ENCODE data around the gene PRXL2B. TPM values are rescaled to one million over a fixed set of nuclear protein-coding genes. Genes with fewer than 3 reads are reported as not detected.
"Not testable (repeated sequence)": the region's sequence is repeated elsewhere in the genome, so short reads cannot be mapped to it uniquely, and the experiment has no call there.

Gene PRXL2B
- total RNA-seq, 5 donors from 2014 or later (not counting 1 experiment from before 2014, with no cell fraction given): 17.3 to 37.6 (median 35.3) TPM

GRCh38 chr1:2573250-2573920, 13.2 kb upstream of the PRXL2B start:
- ChIA-PET POLR2A (no interaction called here), CTCF (no interaction called here)
- ATAC-seq (replicated peaks in 1 of 4) (no peak), DNase-seq (no peak)
- Histone ChIP-seq H3K4me1 (ENCODE audit: control insufficient read depth in 1 of 2, extremely low read depth in 1 of 2, insufficient read depth in 2 of 2, low read length in 2 of 2) (peaks cover 7 to 31% of the 10 kb centered on the region in 2 experiments), H3K27me3 (replicated peaks in 1 of 2; ENCODE audit: control insufficient read depth in 2 of 2, extremely low read depth in 1 of 2, insufficient read depth in 2 of 2, low read length in 1 of 2) (no peaks in the 10 kb centered on the region), H3K4me3 (ENCODE audit: control insufficient read depth in 1 of 2, extremely low read depth in 1 of 2, low read length in 1 of 2) (no peak overlapping the region), H3K36me3 (ENCODE audit: control insufficient read depth in 2 of 2, extremely low read depth in 1 of 2, insufficient read depth in 1 of 2, low read length in 1 of 2) (no peaks in the 10 kb centered on the region), H3K9me3 (no peaks in the 10 kb centered on the region), H3K27ac (ENCODE audit: low read length) (no peak overlapping the region)
- 73% methylated on average over 3 of the region's 8 CpGs for WGBS (ENCODE audit: insufficient coverage)
- Mint-ChIP-seq H3K27me3 (no peaks in the 10 kb centered on the region), H3K4me3 (no peak overlapping the region), H3K9me3 (peaks cover 2 to 18% (median 13%) of the 10 kb centered on the region in 3 donors), H3K36me3 (no peaks in the 10 kb centered on the region), H3K4me1 (peaks cover 13 to 22% (median 21%) of the 10 kb centered on the region in 3 donors), H3K27ac (no peak overlapping the region)

DNA sequence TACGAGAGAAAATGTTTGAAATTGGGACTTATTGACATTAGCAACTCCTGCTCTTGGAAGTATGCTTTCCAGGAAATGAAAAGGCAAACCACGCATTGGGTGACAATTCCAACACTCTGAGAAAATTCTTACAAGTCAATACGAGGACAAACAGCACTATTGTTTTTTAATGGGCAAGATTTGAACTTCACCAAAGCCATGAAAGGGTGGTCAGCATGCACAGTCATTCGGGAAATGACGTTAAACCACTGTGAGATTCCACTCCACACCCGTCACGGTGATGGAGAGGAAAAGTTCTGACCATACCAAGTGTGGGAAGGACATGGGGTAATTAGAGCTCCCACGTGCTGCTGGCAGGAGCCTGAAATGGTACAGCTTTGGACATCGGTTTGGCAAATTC, 12.2 kb upstream of the PRXL2B start:
- Histone ChIP-seq H3K27ac (ENCODE audit: low read length) (no peak overlapping the region), H3K4me1 (ENCODE audit: control insufficient read depth in 1 of 2, extremely low read depth in 1 of 2, insufficient read depth in 2 of 2, low read length in 2 of 2) (peaks cover 13 to 40% of the 10 kb centered on the region in 2 experiments), H3K36me3 (ENCODE audit: control insufficient read depth in 2 of 2, extremely low read depth in 1 of 2, insufficient read depth in 1 of 2, low read length in 1 of 2) (no peaks in the 10 kb centered on the region), H3K27me3 (replicated peaks in 1 of 2; ENCODE audit: control insufficient read depth in 2 of 2, extremely low read depth in 1 of 2, insufficient read depth in 2 of 2, low read length in 1 of 2) (no peaks in the 10 kb centered on the region), H3K9me3 (no peaks in the 10 kb centered on the region), H3K4me3 (ENCODE audit: control insufficient read depth in 1 of 2, extremely low read depth in 1 of 2, low read length in 1 of 2) (no peak overlapping the region)
- Mint-ChIP-seq H3K4me1 (peaks cover 21 to 31% (median 30%) of the 10 kb centered on the region in 3 donors), H3K36me3 (peaks cover 4% of the 10 kb centered on the region), H3K27me3 (no peaks in the 10 kb centered on the region), H3K4me3 (no peak overlapping the region), H3K9me3 (peaks cover 2 to 18% (median 13%) of the 10 kb centered on the region in 3 donors), H3K27ac (no peak overlapping the region)
- ChIA-PET CTCF (no interaction called here), POLR2A (no interaction called here)
- DNase-seq (no peak), ATAC-seq (replicated peaks in 1 of 4) (no peak)
- 79% methylated on average over 6 of the region's 9 CpGs for WGBS (ENCODE audit: insufficient coverage)

DNA sequence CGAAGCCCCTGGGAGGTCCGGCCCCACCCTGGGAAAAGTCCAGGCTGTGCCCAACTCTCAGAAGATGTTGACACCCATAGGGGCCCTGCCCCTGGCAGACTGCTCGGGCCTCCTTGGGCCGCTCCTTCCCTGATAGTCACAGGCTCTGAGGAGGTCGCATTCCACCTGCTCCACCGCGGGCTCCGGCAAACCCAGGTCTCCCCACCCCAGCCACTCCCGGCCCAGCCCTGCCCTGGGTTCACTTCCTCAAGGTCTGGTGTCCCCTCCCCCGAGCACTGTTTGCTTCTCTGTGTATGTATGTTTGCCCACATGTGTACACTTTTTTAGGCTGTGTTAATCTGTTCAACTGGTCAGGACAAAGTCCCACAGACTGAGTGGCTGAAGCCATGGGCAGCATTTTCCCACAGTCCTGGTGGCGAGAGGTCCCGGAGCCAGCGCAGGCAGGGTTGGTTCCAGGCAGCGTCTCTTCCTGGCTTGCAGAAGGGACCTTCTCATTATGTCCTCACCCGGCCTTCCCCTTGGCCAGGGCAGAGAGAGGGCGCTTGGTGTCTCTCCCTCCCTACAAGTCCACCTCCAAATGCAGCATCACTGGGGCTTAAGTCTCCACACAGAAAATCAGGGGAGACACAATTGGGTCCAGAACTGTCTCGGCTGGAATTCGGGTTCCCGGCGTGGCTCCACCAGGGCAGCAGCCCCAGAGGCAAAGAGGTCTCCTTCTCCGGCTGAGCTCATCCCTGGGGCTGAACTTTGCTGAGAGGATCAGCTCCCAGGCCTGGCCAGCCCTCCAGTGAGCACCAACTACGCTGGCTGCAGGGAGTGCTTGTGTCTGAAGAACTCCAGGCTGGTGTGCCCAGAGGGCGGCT, 10.5 kb upstream of the PRXL2B start:
- ATAC-seq (replicated peaks in 1 of 4) (no peak), DNase-seq (no peak)
- ChIA-PET POLR2A (no interaction called here), CTCF (no interaction called here)
- H3K4me3 Mint-ChIP-seq: peak overlapping the region in 1 of 3 donors; percentile 20
- Histone ChIP-seq H3K4me1 (ENCODE audit: control insufficient read depth in 1 of 2, extremely low read depth in 1 of 2, insufficient read depth in 2 of 2, low read length in 2 of 2) (peaks cover 15 to 56% of the 10 kb centered on the region in 2 experiments), H3K9me3 (no peaks in the 10 kb centered on the region), H3K27ac (ENCODE audit: low read length) (no peak overlapping the region), H3K36me3 (ENCODE audit: control insufficient read depth in 2 of 2, extremely low read depth in 1 of 2, insufficient read depth in 1 of 2, low read length in 1 of 2) (no peaks in the 10 kb centered on the region), H3K4me3 (ENCODE audit: control insufficient read depth in 1 of 2, extremely low read depth in 1 of 2, low read length in 1 of 2) (no peak overlapping the region), H3K27me3 (replicated peaks in 1 of 2; ENCODE audit: control insufficient read depth in 2 of 2, extremely low read depth in 1 of 2, insufficient read depth in 2 of 2, low read length in 1 of 2) (no peaks in the 10 kb centered on the region)
- peaks cover 35 to 45% (median 42%) of the 10 kb centered on the region in 3 donors for H3K4me1 Mint-ChIP-seq
- peaks cover 4% of the 10 kb centered on the region for H3K36me3 Mint-ChIP-seq
- H3K27me3 Mint-ChIP-seq: no peaks in the 10 kb centered on the region
- H3K27ac Mint-ChIP-seq: peak overlapping the region; percentile 43 to 52
- 89% methylated on average over 11 of the region's 23 CpGs for WGBS (ENCODE audit: insufficient coverage)
- peaks cover 2 to 18% (median 13%) of the 10 kb centered on the region in 3 donors for H3K9me3 Mint-ChIP-seq

GRCh38 chr1:2577565-2578075, 9.0 kb upstream of the PRXL2B start:
- peaks cover 18 to 69% of the 10 kb centered on the region in 2 experiments for H3K4me1 ChIP-seq (ENCODE audit: control insufficient read depth in 1 of 2, extremely low read depth in 1 of 2, insufficient read depth in 2 of 2, low read length in 2 of 2)
- ATAC-seq (replicated peaks in 1 of 4): peak; percentile 11 to 46 (median 24)
- H3K27me3 Mint-ChIP-seq; H3K36me3 ChIP-seq (ENCODE audit: control insufficient read depth in 2 of 2, extremely low read depth in 1 of 2, insufficient read depth in 1 of 2, low read length in 1 of 2); H3K27me3 ChIP-seq (replicated peaks in 1 of 2; ENCODE audit: control insufficient read depth in 2 of 2, extremely low read depth in 1 of 2, insufficient read depth in 2 of 2, low read length in 1 of 2); H3K36me3 Mint-ChIP-seq; H3K9me3 ChIP-seq: not testable (repeated sequence)
- ChIA-PET POLR2A (interaction anchor here in 1 of 2 donors (0.5 to 0.7 kb wide), 3 partner anchors 8 to 38 kb away, joined by 3 to 4 read pairs (median 3); no protein-coding TSS in a partner anchor), CTCF (interaction anchor here (0.7 to 1.5 kb wide), 6 partner anchors 10 to 378 kb away, joined by 3 to 5 read pairs (median 4); no protein-coding TSS in a partner anchor)
- DNase-seq: peak in 22 of 35 experiments; percentile 24 to 77 (median 39)
- peak overlapping the region; percentile 99 for H3K27ac ChIP-seq (ENCODE audit: low read length)
- peak overlapping the region; percentile 51 to 56 for H3K4me3 ChIP-seq (ENCODE audit: control insufficient read depth in 1 of 2, extremely low read depth in 1 of 2, low read length in 1 of 2)
- H3K4me3 Mint-ChIP-seq: peak overlapping the region; percentile 67 to 76 (median 75)
- H3K4me1 Mint-ChIP-seq: peaks cover 47 to 57% (median 56%) of the 10 kb centered on the region in 3 donors
- H3K9me3 Mint-ChIP-seq: peaks cover 2 to 16% (median 13%) of the 10 kb centered on the region in 3 donors
- WGBS (ENCODE audit: insufficient coverage): 8% methylated on average over 10 of the region's 23 CpGs
- H3K27ac Mint-ChIP-seq: peak overlapping the region; percentile 94 to 96

GRCh38 chr1:2578758-2579118, 7.8 kb upstream of the PRXL2B start:
- no peaks in the 10 kb centered on the region for H3K27me3 Mint-ChIP-seq
- no peaks in the 10 kb centered on the region for H3K36me3 ChIP-seq (ENCODE audit: control insufficient read depth in 2 of 2, extremely low read depth in 1 of 2, insufficient read depth in 1 of 2, low read length in 1 of 2)
- ATAC-seq (replicated peaks in 1 of 4) (no peak), DNase-seq (peak in 1 of 35 experiments; percentile 44)
- WGBS (ENCODE audit: insufficient coverage): no CpG with 5 or more reads among the region's 4 CpGs
- H3K27me3 ChIP-seq (replicated peaks in 1 of 2; ENCODE audit: control insufficient read depth in 2 of 2, extremely low read depth in 1 of 2, insufficient read depth in 2 of 2, low read length in 1 of 2): no peaks in the 10 kb centered on the region
- ChIA-PET CTCF (interaction anchor here in 1 of 2 donors (1.3 to 1.4 kb wide), 3 partner anchors 9 to 54 kb away, joined by 3 to 4 read pairs (median 3); no protein-coding TSS in a partner anchor), POLR2A (no interaction called here)
- H3K27ac ChIP-seq (ENCODE audit: low read length): peak overlapping the region; percentile 99
- peak overlapping the region; percentile 94 to 96 for H3K27ac Mint-ChIP-seq
- H3K9me3 Mint-ChIP-seq: peaks cover 0 to 5% (median 3%) of the 10 kb centered on the region in 3 donors
- peak overlapping the region; percentile 67 to 76 (median 75) for H3K4me3 Mint-ChIP-seq
- peaks cover 4% of the 10 kb centered on the region for H3K36me3 Mint-ChIP-seq
- peak overlapping the region in 1 of 2 donors; percentile 17 for H3K4me3 ChIP-seq (ENCODE audit: control insufficient read depth in 1 of 2, extremely low read depth in 1 of 2, low read length in 1 of 2)
- H3K9me3 ChIP-seq: no peaks in the 10 kb centered on the region
- peaks cover 24 to 81% of the 10 kb centered on the region in 2 experiments for H3K4me1 ChIP-seq (ENCODE audit: control insufficient read depth in 1 of 2, extremely low read depth in 1 of 2, insufficient read depth in 2 of 2, low read length in 2 of 2)
- peaks cover 55 to 63% (median 60%) of the 10 kb centered on the region in 3 donors for H3K4me1 Mint-ChIP-seq

GRCh38 chr1:2580691-2581090, 5.9 kb upstream of the PRXL2B start:
- no peak overlapping the region for H3K4me3 Mint-ChIP-seq
- no peak overlapping the region for H3K27ac Mint-ChIP-seq
- Histone ChIP-seq H3K27me3 (replicated peaks in 1 of 2; ENCODE audit: control insufficient read depth in 2 of 2, extremely low read depth in 1 of 2, insufficient read depth in 2 of 2, low read length in 1 of 2) (no peaks in the 10 kb centered on the region), H3K4me3 (ENCODE audit: control insufficient read depth in 1 of 2, extremely low read depth in 1 of 2, low read length in 1 of 2) (no peak overlapping the region), H3K36me3 (ENCODE audit: control insufficient read depth in 2 of 2, extremely low read depth in 1 of 2, insufficient read depth in 1 of 2, low read length in 1 of 2) (no peaks in the 10 kb centered on the region), H3K9me3 (no peaks in the 10 kb centered on the region), H3K4me1 (ENCODE audit: control insufficient read depth in 1 of 2, extremely low read depth in 1 of 2, insufficient read depth in 2 of 2, low read length in 2 of 2) (peaks cover 36 to 96% of the 10 kb centered on the region in 2 experiments), H3K27ac (ENCODE audit: low read length) (no peak overlapping the region)
- 82% methylated on average over 8 of the region's 10 CpGs for WGBS (ENCODE audit: insufficient coverage)
- H3K9me3 Mint-ChIP-seq: no peaks in the 10 kb centered on the region
- ATAC-seq (replicated peaks in 1 of 4) (no peak), DNase-seq (no peak)
- CTCF ChIA-PET: no interaction called here
- no peaks in the 10 kb centered on the region for H3K27me3 Mint-ChIP-seq
- peaks cover 4% of the 10 kb centered on the region for H3K36me3 Mint-ChIP-seq
- POLR2A ChIA-PET: no interaction called here
- H3K4me1 Mint-ChIP-seq: peaks cover 71 to 83% (median 77%) of the 10 kb centered on the region in 3 donors

Data from T-cell (primary cell).